ENCODE results near the gene NUTM2A. TPM values are rescaled to one million over a fixed set of nuclear protein-coding genes. Genes with fewer than 3 reads are reported as not detected.
"Not testable (repeated sequence)": the region's sequence is repeated elsewhere in the genome, so short reads cannot be mapped to it uniquely, and the experiment has no call there.

The NUTM2A gene
- total and polyA plus RNA-seq, 9 donors, result 0.72 to 2.5 (median 1.2) TPM; not detected in 1

DNA sequence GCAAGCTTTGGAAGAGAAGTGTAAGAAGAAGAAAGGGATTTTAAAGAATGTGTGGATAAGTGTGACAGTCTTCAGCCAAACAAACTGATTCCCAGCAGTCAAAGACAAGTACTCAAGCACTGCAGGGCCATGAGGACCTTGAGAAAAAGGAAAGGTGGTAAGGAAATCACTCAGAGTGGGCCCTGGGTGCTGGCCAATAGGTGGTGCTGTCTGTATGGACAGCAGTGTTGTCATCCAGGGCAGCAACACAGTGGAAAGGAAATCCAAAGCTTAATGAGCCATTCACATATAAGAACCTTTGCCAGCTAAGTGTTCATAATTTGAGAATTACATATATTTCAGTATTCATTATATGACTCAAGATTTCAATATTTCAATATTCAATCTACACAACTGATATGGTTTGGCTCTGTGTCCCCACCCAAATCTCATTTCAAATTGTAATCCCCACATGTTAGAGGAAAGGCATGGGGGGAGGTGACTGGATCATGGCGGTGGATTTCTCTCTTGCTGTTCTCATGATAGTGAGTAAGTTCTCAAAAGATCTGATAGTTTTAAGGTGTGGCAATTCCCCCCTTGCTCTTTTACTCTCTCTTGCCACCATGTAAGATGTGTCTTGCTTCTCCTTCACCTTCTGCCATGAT, 55.6 kb downstream of the NUTM2A start:
- intact Hi-C loops (cut with DNase I); H3K9me3 ChIP-seq; H3K4me3 ChIP-seq; H3K27me3 ChIP-seq; H3K4me1 ChIP-seq (ENCODE audit: insufficient read depth); H3K27ac ChIP-seq; H3K36me3 ChIP-seq; DNase-seq: not testable (repeated sequence)
- no CpG with 5 or more reads among the region's 1 CpG for WGBS, 3 donors

Other genes with a start within 250 kb of the NUTM2A start
- not detected for gene FAM25A, start 205.2 kb upstream of the NUTM2A start, total RNA-seq
- gene FAM25A, start 205.2 kb upstream of the NUTM2A start, polyA plus RNA-seq, result not detected
- 100 to 1,000 TPM; 116 to 142 (median 130) TPM for gene GLUD1, start 130.6 kb upstream of the NUTM2A start, total RNA-seq
- gene GLUD1, start 130.6 kb upstream of the NUTM2A start, polyA plus RNA-seq, result 100 to 1,000 TPM in 1 of 2 donors, 10 to 100 TPM in 1; 92.2 to 164 TPM
- 10 to 100 TPM; 16.7 to 32.3 (median 26.8) TPM for gene SHLD2, start 130.2 kb upstream of the NUTM2A start, total RNA-seq
- gene SHLD2, start 130.2 kb upstream of the NUTM2A start, polyA plus RNA-seq, result 10 to 100 TPM; 11.5 to 13.5 TPM
- 1 to 10 TPM; 2.0 to 6.4 (median 4.9) TPM for gene NUTM2D, start 132.3 kb downstream of the NUTM2A start, total RNA-seq
- gene NUTM2D, start 132.3 kb downstream of the NUTM2A start, polyA plus RNA-seq, result 1 to 10 TPM; 1.3 to 4.6 TPM